GM06990 (cell line): Measurements from ENCODE around the gene FAM81A.

Source experiments
- DNase-seq: peaks from one replicate; pipeline ENCODE4 v3.0.0-alpha.2; 2011; ENCODE audit not compliant: insufficient read length; ENCODE audit errors: extremely low read depth
- H3K27me3 ChIP-seq: replicated peaks from 2 replicates; pipeline ENCODE4 v1.6.0; 2011; ENCODE audit warnings: low read length; ENCODE audit not compliant: control insufficient read depth, insufficient read depth
- H3K36me3 ChIP-seq: 2 replicates; pipeline ENCODE4 v1.5.1; 2011; ENCODE audit warnings: low read length; ENCODE audit not compliant: control insufficient read depth, insufficient read depth
- H3K4me3 ChIP-seq: replicated peaks from 2 replicates; pipeline ENCODE4 v1.5.1; 2011; ENCODE audit warnings: low read depth, mild to moderate bottlenecking, control low read depth, low read length
- TF ChIP-seq, protein P1 (sequence below): IDR thresholded peaks from 2 replicates; pipeline ENCODE4 v1.5.1; 2011; ENCODE audit warnings: low read length, control low read depth, mild to moderate bottlenecking, inconsistent platforms; ENCODE audit not compliant: insufficient read depth, poor library complexity, severe bottlenecking

The FAM81A gene

GRCh38 chr15:59405079-59405478, 32.9 kb upstream of the FAM81A start:
- Histone ChIP-seq H3K27me3 (no peaks in the 10 kb centered on the region), H3K4me3 (no peak overlapping the region), H3K36me3 (no peaks in the 10 kb centered on the region)
- TF ChIP-seq, protein P1, sequence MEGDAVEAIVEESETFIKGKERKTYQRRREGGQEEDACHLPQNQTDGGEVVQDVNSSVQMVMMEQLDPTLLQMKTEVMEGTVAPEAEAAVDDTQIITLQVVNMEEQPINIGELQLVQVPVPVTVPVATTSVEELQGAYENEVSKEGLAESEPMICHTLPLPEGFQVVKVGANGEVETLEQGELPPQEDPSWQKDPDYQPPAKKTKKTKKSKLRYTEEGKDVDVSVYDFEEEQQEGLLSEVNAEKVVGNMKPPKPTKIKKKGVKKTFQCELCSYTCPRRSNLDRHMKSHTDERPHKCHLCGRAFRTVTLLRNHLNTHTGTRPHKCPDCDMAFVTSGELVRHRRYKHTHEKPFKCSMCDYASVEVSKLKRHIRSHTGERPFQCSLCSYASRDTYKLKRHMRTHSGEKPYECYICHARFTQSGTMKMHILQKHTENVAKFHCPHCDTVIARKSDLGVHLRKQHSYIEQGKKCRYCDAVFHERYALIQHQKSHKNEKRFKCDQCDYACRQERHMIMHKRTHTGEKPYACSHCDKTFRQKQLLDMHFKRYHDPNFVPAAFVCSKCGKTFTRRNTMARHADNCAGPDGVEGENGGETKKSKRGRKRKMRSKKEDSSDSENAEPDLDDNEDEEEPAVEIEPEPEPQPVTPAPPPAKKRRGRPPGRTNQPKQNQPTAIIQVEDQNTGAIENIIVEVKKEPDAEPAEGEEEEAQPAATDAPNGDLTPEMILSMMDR = no peak
- DNase-seq = no peak

DNA sequence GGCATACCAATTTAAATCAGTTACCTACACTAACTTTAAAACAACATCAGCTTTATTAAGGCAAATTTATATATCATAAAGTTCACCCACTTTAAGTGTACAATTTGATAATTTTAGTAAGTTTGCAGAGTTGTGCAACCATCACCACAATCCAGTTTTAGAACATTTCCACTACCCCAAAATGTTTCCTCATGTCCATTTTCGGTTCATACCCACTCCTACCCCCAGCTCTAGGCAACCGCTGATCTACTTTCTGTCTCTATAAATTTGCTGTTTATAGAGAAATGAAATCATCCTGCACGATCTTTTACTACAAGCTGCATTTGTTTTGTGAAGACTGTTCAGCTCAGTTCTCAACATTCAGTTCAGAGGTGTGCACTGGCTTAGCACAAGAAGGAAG, 31.5 kb upstream of the FAM81A start:
- DNase-seq = no peak
- Histone ChIP-seq H3K36me3 (no peaks in the 10 kb centered on the region), H3K27me3 (no peaks in the 10 kb centered on the region), H3K4me3 (peak overlapping the region; percentile 5; the same call in 1 of the 2 replicates)
- TF ChIP-seq, protein P1 = no peak

- Histone ChIP-seq H3K27me3 (no peaks in the 10 kb centered on the region), H3K36me3 (no peaks in the 10 kb centered on the region), H3K4me3 (no peak overlapping the region)
- DNase-seq = no peak
- TF ChIP-seq, protein P1 = no peak
These were observed 30.0 kb upstream of the FAM81A start for GRCh38 chr15:59407946-59408345.

GRCh38 chr15:59410391-59410896, 27.5 kb upstream of the FAM81A start:
- DNase-seq = peak; percentile 40
- TF ChIP-seq, protein P1 = no peak
- Histone ChIP-seq H3K36me3 (no peaks in the 10 kb centered on the region), H3K4me3 (no peak overlapping the region), H3K27me3 (no peaks in the 10 kb centered on the region)

- DNase-seq = no peak
These were observed 24.4 kb upstream of the FAM81A start for GRCh38 chr15:59413577-59413976.

More at GRCh38 chr15:59413577-59413976, 24.4 kb upstream of the FAM81A start:
- Histone ChIP-seq H3K4me3 (no peak overlapping the region), H3K27me3 (no peaks in the 10 kb centered on the region), H3K36me3 (no peaks in the 10 kb centered on the region)
- TF ChIP-seq, protein P1 = no peak
